HG03432 (cell line): ENCODE measurements around the gene LGALSL.

Experiments
- ATAC-seq: cut with Tn5 transposase; IDR thresholded peaks from one replicate; pipeline ENCODE4 v1.9.1; 2021; ENCODE audit warnings: mild to moderate bottlenecking, moderate library complexity; ENCODE audit not compliant: unreplicated experiment

LGALSL gene

DNA sequence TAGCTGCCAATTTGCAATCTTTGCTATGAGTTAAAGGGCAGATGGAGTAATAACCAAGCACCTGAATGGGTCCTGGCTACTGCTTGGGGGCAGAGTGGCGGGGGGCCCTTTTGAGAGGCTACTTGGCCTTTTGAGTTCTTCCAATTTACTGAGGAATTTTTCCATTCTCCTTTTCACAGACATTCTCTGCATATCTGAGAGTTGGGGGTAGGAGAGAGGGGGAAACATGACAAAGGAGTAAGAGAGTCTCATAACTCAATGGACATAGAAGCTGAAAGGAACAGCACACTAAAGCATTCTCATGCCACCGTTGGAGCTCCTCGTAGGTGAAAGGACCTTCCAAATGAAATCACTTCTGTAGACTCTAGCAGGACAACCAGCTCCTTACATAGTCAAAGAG, 16.1 kb downstream of the LGALSL start:
- ATAC-seq, result no peak

DNA sequence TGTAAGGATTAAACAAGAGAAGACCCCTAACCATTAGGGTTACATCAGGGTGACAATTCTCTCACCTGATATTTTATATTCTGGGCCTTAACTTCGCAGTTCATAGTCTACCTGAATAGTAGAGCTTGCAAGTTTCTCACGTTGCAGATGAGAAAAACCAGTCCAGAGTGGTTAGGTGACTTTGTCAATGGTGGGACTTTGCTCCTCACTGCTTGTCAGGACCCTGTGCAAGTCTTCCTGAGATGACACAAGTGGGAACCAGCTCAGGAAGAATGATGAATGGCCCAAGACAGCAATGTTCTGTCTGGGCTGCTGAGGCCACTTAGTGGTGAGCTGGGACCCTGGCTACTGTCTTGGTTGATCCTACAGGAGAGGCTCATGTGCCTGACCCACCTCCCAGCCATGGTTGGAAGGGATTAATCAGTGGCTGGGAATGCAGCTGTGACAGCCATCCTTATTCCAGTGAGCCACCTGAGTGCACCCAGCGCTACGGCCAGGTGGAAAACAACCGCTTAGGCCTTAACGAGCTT, 16.9 kb downstream of the LGALSL start:
- no peak for ATAC-seq

DNA sequence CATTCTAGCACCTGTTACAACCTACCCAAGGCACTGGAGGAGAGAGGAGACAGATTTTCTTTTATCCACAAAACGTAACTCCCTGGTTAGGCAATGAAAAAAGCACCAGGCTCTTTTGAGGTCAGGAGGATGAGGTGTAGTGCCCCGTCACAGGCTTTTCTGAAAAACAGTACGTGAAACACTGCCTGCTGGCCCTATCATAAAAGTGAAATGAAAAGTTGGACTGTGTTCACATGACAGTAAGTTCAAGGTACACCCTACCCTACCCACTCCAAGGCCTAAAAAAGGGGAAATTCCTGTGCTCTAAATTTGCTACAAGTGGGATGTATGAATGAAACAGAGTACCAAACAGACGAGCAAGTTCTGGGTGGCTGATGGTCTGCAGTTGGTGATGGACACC, 17.6 kb downstream of the LGALSL start:
- ATAC-seq, result no peak

DNA sequence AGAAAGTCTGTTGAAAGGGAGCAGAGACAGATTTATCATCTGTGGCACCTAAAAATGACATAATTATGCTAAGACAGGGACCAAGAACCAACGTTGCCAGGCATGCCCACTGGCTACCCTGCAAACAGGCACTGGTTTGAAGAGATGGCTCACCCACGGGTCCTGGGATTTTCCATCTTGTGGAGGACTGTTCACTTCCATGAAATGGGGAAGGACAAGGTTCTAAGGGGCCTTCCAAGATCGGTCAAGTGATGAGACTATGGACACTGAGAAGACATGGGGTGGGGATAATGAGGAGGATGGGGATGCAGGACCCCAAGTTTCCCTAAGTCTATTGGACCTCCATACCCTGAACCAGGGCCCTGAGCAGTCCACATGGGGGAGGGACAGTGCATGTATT, 18.9 kb downstream of the LGALSL start:
- no peak for ATAC-seq

DNA sequence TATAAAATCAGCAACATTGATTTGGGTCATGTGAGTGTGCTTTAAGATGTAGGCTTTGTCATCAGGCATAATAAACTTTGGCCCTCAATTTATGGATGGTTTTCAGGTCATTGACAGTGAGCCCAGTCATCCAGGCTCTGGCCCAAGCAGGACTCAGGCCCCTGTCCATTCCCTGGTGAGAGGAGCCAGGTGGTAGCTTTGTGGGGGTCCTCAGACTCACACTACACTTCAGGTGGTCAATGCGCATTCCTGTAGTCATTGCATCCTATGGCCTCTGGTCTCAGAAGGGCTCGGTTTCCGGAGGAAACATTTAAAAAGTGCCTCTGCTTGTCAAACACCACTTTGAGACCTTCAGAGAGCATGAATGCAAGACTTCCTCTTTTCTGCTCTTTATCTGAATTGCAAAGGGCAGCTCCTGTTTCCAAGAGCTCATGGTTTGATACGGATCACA, 20.2 kb downstream of the LGALSL start:
- ATAC-seq, result peak; percentile 79

DNA sequence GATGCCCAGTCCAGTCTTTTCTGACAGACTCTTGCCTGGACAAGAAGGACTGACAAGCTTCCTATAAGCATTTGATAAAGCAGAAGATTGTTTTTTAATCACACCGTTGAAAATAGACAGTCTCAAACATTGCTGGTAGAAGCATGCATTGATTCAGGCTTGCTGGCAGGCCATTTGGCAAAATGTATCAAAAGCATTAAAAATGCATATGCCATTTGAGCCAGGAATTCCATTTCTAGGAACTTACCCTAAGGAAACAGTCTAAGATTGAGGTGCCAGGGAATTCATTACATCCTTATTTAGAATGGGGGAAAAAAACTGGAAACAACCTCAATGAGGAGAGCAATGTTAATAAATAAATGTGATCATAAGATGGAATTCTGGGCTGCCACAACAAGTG, 20.7 kb downstream of the LGALSL start:
- ATAC-seq, result no peak

DNA sequence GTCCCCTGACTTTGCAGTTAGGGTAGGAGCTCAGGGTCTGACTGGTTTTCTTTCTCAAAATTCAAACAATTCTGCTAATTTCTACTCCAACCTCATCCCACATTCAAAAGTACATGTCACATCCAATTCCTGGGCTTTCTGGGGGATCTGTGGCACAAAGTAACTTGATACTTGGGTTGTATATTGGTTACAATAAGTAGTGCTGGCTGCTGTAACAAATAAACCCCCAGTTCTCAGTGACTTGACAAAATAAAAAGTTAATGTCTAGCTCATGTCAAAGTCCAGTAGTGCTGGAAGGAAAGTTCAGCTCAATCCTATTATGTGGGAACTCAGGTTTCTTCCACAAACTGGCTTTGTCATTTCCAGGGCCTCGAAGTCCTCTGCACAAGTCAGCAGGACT, 23.1 kb downstream of the LGALSL start:
- ATAC-seq, result no peak

DNA sequence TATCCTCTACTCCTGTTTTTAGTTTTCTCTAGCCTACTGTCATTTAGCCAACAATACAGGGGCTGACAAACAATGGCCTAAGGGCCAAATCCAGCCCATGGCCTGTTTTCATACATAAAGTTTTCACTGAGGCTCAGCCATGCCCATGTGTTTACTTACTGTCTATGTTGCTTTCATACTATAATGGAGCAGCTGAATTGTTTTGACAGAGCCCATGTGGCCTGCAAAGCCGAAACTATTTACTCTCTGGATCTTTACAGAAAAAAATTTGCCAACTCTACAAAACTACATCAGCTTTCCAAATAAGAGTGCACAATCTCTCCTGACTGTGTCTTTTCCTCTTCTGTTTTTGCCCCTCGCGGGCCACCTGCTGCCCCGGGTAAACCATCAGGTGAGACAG, 24.0 kb downstream of the LGALSL start:
- ATAC-seq, result no peak

DNA sequence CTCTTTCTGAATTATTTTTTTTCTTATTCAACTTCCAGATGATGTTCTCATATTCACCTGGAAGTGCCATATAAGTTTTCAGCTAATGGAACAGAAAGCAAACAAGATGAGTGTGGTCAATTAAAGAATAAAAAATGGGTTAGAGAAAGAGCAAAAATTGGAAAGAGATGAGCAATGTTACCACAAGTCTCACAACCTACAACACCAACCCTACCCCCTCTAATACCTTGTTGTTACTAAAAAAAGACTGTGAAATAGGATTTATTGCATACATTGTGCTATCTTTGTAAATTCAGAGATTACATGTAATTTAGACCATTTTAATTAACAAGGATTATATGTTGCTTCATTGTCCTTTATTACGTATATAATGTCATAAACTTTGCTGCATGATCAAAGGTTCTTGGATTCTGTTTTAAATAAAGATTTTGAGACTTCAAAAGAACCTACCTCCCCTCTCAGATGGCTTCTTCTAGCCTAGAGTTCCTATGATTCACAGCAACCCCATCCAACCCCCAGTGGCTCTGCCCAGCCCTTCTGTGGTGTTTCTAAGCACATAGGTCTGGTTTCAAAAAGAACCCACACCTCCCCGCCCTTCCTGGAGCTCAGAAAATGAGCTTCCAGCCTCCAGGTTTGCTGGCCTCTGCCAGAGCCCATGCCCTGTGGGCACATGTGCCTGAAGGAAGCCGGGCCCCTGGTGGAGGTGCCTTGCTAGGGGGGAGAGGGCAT, 24.7 kb downstream of the LGALSL start:
- ATAC-seq, result no peak

DNA sequence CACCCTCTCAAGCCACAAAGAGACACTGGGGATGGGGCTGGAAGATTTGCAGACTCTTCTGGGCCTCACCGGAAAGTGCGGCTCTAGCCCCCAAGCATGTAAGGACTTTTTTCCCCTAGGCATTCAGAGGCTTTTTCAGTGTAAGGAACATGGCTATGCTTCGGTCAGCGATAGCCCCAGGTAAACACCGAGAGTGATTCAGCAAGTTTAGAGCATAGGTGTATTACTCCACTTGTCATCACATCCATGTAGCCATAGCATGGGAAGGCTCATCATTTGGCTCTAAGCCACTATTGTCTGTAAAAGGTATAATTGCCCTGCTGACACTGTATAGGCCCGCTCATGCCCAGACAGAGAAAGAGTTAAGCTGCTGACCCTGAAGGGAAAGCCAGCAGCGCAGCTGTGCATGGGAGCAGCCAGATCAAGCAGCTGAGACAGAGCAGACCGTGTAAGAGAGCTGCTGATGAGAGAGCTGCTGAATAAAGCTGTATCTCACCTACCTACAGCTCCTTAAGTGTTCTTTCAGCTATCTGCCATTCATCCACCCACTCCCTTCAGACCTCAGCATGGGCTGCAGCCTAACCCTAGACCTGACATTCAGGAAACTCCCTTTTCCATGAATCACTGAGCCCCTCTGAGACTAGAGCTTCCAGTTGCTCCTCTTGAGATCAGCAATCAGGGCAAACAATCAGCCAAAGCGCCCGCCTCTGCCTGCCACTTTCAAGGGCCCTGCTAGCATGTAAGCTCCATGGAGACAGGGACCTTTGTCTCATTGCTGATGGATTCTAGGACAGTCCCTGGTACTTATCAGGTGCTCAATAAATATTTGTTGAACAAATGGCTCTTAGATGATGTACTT, 25.5 kb downstream of the LGALSL start:
- no peak for ATAC-seq

DNA sequence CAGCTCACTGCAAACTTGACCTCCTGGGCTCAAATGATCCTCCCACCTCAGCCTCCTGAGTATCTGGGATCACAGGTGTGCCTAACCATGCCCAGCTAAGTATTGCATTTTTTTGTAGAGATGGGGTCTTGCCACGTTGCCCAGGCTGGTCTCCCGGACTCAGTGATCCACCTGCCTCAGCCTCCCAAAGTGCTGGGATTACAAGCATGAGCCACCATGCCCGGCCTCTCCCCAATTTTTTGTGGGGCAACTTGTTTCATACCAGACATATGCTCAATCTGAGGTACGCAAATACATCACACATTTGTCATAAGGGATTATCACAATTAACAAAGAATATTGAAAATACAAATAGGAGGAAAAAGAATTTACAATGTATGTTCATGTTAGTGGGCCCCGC, 27.7 kb downstream of the LGALSL start:
- no peak for ATAC-seq

DNA sequence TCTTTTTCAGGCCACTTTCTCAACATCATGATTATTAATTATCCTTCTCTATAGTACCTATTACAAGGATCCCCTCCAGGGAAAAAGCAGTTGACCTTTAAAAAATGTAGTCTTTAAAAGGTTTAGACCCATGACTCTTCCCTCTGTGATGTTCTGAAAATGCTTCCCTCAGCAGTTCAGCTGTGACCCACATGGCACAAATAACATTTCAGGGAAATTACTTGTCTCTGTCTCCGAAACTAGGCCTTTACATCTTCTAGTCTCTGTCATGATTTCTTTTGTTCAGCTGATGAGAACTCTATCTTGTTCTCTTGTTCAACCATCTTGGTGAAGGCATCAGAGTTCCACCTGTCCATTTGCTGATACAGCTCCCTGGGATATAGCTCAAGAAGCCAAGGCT, 28.3 kb downstream of the LGALSL start:
- no peak for ATAC-seq

DNA sequence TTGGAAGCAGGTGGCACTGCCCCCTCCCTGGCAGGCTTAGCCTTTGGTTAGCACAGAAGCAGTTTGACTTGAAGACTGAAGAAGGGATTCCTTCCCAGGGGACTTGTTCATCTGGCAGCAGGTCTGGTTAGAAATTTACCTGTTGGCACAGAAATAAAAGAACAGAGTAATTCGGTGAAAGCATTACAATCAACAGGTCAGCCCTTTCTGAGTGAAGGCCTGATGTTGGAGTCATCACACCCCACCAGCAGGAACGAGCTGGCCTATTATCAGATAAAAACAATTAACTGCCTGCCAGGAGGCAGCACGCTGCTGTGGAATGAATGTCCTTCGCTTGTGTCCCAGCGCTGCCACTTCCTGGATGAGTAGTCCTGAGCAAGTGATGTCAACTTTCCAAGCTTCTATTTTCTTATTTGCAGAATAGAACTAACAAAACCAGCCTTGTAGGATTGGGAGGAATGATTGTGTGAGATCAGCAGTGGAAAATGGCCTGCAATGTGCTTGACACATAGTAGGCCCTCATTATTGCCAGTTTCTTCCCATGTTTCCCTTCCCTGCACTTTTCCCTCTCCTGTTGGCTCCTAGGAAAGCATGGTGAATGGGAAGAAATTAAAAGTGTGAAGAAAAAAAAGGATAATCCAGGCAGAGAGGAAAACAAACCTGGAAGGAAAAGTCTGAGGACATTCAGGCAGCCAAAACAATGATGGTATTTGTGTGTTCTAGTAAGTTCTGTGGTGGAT, 29.0 kb downstream of the LGALSL start:
- no peak for ATAC-seq

DNA sequence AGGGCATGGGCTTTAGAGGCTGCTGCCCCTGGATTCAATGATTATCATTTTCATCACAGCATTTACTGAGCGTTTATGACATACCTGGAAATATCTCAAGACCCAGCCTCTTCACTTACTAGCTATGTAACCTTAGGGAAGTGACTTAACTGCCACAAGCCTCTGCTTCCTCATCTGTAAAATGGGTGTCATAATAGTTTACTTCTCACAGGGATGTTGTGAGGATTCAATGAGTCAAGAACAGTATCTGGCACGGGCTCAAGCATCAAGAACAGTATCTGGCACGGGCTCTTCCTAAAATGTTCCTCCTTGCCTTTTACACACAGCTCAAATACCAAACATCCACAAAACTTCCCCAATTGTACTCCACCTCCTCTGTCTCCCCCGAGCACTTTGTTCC, 31.4 kb downstream of the LGALSL start:
- ATAC-seq, result no peak

DNA sequence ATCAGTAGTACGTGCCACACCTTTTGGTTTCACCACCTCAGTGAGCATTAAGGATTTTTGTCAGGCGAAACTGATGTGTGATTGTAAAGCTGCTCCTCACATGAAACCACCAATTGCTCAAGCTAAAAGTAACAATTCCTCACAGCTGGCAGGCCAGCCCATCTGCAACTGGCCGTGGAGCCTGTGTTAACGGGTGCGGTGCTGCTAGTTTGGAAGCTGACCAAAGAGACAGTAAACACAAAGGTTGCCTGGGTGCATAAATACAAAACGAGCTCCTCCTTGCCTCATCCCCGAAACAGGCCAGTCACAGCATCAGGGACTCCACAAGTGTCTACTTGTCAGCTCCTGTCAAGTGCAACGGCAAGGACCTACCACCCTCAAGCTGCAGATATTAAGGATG, 32.0 kb downstream of the LGALSL start:
- no peak for ATAC-seq

DNA sequence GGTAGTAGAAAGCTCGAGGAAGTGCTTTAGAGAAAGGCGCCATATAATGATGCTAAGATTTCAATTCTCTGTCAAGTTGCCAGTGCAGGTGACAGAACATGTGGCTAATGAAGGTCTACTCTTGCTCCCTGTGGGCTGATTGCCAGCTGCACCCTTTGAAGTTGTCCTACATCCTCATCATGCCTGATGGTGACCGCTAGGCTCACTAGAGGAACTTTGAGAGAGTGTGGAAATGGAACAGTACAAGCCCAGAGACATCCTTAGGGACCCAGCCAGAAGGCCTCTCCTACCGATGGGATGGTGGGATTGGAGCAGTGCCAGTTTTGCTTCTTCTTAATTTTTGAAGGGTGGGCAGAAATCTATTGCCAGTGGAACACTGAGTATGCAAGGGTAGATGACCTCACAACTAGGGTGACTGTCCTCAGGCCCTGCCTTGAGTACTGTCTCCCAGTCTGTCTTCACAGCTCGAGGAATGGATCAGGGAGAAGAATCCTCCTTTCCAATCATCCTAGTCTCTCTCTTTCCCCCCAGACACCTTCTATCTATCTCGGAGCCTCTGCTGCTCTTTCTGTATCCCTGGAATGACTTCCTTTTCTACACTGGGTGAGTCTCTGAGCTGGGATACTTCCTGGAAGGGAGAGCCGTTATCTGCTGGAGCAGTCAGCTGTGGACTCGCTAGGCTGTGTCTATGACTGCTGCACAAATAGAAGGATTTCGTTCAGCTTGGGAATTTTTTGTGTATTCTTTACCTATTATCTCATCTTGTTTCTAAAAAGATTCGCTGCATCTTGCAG, 33.5 kb downstream of the LGALSL start:
- no peak for ATAC-seq

DNA sequence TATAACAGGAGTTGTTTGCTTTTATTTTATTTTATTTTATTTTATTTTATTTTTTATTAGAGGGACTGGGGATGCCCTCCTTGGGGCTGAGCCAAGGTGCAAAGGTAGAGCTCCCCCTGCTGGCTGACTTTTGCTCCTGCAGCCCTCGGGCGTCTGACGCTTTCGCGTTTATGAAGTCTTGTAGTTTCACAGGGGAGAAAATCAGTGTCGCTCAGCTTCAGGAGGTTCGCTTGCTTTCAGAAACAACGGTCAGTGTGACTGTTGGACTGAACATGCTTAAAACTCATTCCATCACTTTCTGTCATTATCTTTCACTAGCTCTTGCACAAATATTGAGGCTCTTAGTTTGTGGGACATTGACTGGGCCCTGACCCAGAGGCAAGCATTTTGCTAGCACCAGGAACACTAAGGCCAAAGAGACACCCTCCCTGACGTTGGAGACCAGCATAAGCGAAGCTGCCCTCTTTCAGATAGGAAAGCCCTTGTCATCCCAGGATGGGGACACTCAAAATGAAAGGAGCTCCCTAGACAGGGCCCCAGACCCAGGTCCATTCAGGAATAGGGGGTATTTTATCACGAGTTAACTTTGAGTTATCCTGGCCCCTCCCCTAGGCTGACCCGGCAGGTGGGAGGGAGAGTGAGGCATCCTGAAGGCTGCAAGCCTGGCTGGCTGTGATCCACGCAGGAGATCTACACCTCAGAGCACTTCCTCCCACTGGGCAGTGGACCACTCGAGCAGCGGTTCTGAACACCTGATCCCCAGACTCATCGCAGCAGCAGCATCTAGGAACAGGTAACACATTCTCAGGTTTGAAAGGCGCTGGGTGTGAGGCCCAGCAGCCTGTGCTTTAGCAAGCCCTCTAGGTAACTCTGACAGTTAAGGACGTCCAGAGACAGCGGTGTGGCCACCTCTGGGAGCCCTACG, 34.4 kb downstream of the LGALSL start:
- peak; percentile 70 for ATAC-seq

DNA sequence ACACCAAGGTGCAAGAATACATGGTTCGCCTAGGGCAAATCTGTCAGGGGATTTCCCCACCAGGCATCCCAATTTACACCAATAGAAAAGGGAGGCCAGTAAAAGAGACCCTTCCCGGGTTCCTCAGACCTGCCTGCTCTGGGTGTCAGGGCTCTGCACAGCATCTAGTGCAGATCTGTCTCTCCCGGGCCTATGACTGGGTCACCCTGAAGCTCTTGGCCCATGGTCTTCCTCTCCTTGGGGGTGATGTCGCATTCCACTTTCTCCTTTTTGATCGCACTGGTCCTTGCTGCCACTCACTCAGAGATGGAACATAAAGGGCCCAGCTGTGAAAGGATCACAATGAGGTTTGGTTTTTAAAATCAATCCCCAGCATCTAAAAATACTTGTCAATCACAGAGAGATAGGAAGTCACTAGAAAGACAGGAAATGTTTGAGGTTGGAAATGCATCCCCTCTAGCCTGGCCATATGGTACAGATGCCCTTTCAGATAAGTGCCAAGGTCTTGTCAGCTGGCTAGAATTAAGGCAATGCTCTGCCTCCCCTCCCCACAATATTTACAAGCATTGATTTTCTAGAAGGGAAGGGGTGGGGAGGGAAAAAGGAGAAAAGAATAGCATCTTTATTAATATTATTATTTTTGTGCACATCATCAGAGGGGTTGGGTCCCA, 35.3 kb downstream of the LGALSL start:
- no peak for ATAC-seq

DNA sequence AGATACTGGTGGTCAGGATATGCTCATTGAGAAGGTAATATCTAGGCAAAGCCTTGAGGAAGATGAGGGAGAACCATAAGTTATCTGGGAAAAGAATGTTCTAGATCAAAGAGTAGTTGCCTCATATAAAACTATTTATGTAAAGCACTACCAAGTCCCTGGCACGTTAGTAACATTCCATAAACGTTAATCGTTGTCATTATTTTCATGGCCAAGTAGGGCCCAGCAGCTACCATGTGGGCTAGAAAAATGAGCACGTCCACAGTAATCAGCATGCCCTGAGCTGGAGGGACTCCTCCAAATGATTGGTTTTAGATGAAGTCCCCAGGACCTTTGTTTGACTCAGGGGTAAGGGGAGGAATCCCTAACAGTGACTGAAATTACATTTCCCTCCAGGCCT, 37.5 kb downstream of the LGALSL start:
- ATAC-seq, result no peak
